Sigmoid colon (tissue), 7 donors: Measurements from ENCODE around the gene TRAF7. TPM values are rescaled to one million over a fixed set of nuclear protein-coding genes. Genes with fewer than 3 reads are reported as not detected.

ENCODE experiments used
- DNase-seq: peaks from one replicate; pipeline ENCODE4 v3.0.0-alpha.2; 2019
- H3K27ac ChIP-seq, 4 donors: fragments of 200-600 bp; sonication (generic); one replicate each; pipeline ENCODE4 v1.5.1; 2016 to 2019; ENCODE audit warnings: mild to moderate bottlenecking in 1 of 4
- H3K27me3 ChIP-seq, 3 donors: fragments of 200-600 bp; sonication (generic); one replicate each; pipeline ENCODE4 v1.5.1; 2019; ENCODE audit warnings: mild to moderate bottlenecking in 1 of 3
- H3K36me3 ChIP-seq, 4 donors: fragments of 200-600 bp; sonication (generic); one replicate each; pipeline ENCODE4 v1.5.1; 2016 to 2019
- H3K4me1 ChIP-seq, 4 donors: fragments of 200-600 bp; sonication (generic); one replicate each; pipeline ENCODE4 v1.5.1; 2017 to 2019
- H3K4me3 ChIP-seq, 4 donors: fragments of 200-600 bp; sonication (generic); one replicate each; pipeline ENCODE4 v1.5.1; 2017 to 2019; ENCODE audit warnings: mild to moderate bottlenecking in 2 of 4, moderate library complexity in 1 of 4
- H3K9me3 ChIP-seq, 4 donors: fragments of 200-600 bp in 3 of 4; sonication (generic) in 3 of 4; one replicate each; pipeline versions ENCODE4 v1.5.1 to v1.6.1; 2013 to 2019
- EP300 ChIP-seq, 4 donors: sonication (generic); formaldehyde crosslinking; IDR thresholded peaks; one replicate each; pipeline ENCODE4 v1.6.1; 2017; ENCODE audit warnings: antibody characterized with exemption in 4 of 4
- POLR2A ChIP-seq, 2 donors: fragments of 450-650 bp; IDR thresholded peaks; one replicate each; pipeline ENCODE4 v1.6.1; 2016; ENCODE audit warnings: antibody characterized with exemption in 2 of 2, mild to moderate bottlenecking in 2 of 2, moderate library complexity in 2 of 2
- POLR2AphosphoS5 ChIP-seq, 4 donors: sonication (generic); formaldehyde crosslinking; IDR thresholded peaks; one replicate each; pipeline ENCODE4 v1.6.1; 2017; ENCODE audit warnings: antibody characterized with exemption in 4 of 4
- WGBS, 2 donors: extraction: QIAGEN DNeasy Blood & Tissue Kit; methylation state at CpG; one replicate each; pipeline ENCODE4 v1.1.7; 2013; 5-methylcytosine and 5-hydroxymethylcytosine counted together
- intact Hi-C: fragments of 100-400 bp; cut with DNase I; formaldehyde crosslinking; loops from one replicate; pipeline ENCODE4 v1.15.1; 2023
- polyA plus RNA-seq, 3 donors: library from polyadenylated mRNA; stranded (reverse); fragments of 200-250 nt; gene quantifications; one replicate each; pipeline ENCODE4 v1.2.3, GENCODE V29; 2013
- total RNA-seq, 4 donors: library from RNA; depleted of rRNA; stranded (reverse); fragments of >200 nt; gene quantifications; one replicate each; pipeline ENCODE4 v1.1.0, GENCODE V29; 2016
- TF ChIP-seq, protein P1 (sequence below), 4 experiments: fragments of 450-650 bp in 3 of 4; fragments of 200-600 bp in 1 of 4; IDR thresholded peaks; one replicate each; pipeline ENCODE4 v1.5.1; 2016 to 2019; ENCODE audit warnings: antibody characterized with exemption in 4 of 4, mild to moderate bottlenecking in 3 of 4, moderate library complexity in 2 of 4
- donor health status: healthy with polysubstance abuse.
- donor health status: Bipolar disorder and iron deficiency.
- donor health status: healthy.

Gene TRAF7
- total and polyA plus RNA-seq, 7 donors = 30.3 to 65.1 (median 45.0) TPM

- Histone ChIP-seq H3K4me1 (peaks cover 0 to 5% (median 0%) of the 10 kb centered on the region in 4 donors), H3K36me3 (peaks cover 12 to 27% (median 18%) of the 10 kb centered on the region in 4 donors), H3K4me3 (no peak overlapping the region), H3K9me3 (no peaks in the 10 kb centered on the region), H3K27ac (no peak overlapping the region), H3K27me3 (peaks cover 0 to 8% (median 0%) of the 10 kb centered on the region in 3 donors)
- WGBS, 2 donors = 95 to 96% methylated on average over 43 of the region's 43 CpGs
- no peak for DNase-seq
- intact Hi-C loops = no loop called here
- TF ChIP-seq POLR2AphosphoS5 (IDR thresholded peaks at IDR 0.05) (no peak), EP300 (IDR thresholded peaks at IDR 0.05) (no peak), POLR2A (IDR thresholded peaks at IDR 0.05) (no peak)
- TF ChIP-seq, protein P1, sequence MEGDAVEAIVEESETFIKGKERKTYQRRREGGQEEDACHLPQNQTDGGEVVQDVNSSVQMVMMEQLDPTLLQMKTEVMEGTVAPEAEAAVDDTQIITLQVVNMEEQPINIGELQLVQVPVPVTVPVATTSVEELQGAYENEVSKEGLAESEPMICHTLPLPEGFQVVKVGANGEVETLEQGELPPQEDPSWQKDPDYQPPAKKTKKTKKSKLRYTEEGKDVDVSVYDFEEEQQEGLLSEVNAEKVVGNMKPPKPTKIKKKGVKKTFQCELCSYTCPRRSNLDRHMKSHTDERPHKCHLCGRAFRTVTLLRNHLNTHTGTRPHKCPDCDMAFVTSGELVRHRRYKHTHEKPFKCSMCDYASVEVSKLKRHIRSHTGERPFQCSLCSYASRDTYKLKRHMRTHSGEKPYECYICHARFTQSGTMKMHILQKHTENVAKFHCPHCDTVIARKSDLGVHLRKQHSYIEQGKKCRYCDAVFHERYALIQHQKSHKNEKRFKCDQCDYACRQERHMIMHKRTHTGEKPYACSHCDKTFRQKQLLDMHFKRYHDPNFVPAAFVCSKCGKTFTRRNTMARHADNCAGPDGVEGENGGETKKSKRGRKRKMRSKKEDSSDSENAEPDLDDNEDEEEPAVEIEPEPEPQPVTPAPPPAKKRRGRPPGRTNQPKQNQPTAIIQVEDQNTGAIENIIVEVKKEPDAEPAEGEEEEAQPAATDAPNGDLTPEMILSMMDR (IDR thresholded peaks at IDR 0.05) = no peak
These were observed 24.9 kb downstream of the TRAF7 start for GRCh38 chr16:2180461-2180860.

GRCh38 chr16:2180962-2181923, 25.7 kb downstream of the TRAF7 start:
- peaks cover 4 to 19% (median 10%) of the 10 kb centered on the region in 4 donors for H3K36me3 ChIP-seq
- TF ChIP-seq, protein P1 (IDR thresholded peaks at IDR 0.05) = no peak
- TF ChIP-seq POLR2AphosphoS5 (IDR thresholded peaks at IDR 0.05) (no peak), EP300 (IDR thresholded peaks at IDR 0.05) (no peak), POLR2A (IDR thresholded peaks at IDR 0.05) (no peak)
- DNase-seq = no peak
- no peak overlapping the region for H3K27ac ChIP-seq
- no peak overlapping the region for H3K4me3 ChIP-seq
- 62 to 82% methylated on average over 46 of the region's 46 CpGs for WGBS, 2 donors
- intact Hi-C loops = no loop called here
- H3K4me1 ChIP-seq = peaks cover 0 to 5% (median 0%) of the 10 kb centered on the region in 4 donors
- peaks cover 0 to 8% (median 0%) of the 10 kb centered on the region in 3 donors for H3K27me3 ChIP-seq
- H3K9me3 ChIP-seq = no peaks in the 10 kb centered on the region

DNA sequence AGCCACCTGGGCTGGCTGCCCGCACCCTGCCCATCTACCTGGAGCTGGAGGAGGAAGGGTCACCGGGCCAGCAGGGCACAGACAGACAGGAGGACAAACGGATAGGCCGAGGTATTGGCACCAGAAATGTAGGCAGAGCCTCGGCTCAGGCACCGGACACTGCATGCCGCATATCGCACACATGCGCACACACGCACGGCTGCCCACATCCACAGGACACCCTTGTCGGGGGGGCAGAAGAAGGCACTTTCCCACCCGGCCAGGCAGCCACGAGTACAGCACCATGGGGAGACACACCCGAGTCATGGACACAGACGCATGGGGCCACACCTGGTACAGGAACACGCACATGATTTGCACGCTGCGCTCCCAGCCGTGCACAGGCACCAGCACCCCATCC, 26.4 kb downstream of the TRAF7 start:
- intact Hi-C loops = no loop called here
- peaks cover 0 to 12% (median 4%) of the 10 kb centered on the region in 4 donors for H3K36me3 ChIP-seq
- DNase-seq = no peak
- peaks cover 0 to 8% (median 0%) of the 10 kb centered on the region in 3 donors for H3K27me3 ChIP-seq
- 87 to 92% methylated on average over 20 of the region's 20 CpGs for WGBS, 2 donors
- no peak overlapping the region for H3K27ac ChIP-seq
- H3K4me3 ChIP-seq = no peak overlapping the region
- peaks cover 0 to 5% (median 0%) of the 10 kb centered on the region in 4 donors for H3K4me1 ChIP-seq
- TF ChIP-seq POLR2A (IDR thresholded peaks at IDR 0.05) (no peak), POLR2AphosphoS5 (IDR thresholded peaks at IDR 0.05) (no peak), EP300 (IDR thresholded peaks at IDR 0.05) (no peak)
- TF ChIP-seq, protein P1 (IDR thresholded peaks at IDR 0.05) = no peak
- H3K9me3 ChIP-seq = no peaks in the 10 kb centered on the region

- intact Hi-C loops = no loop called here
- DNase-seq = no peak
- H3K4me3 ChIP-seq = no peak overlapping the region
- H3K36me3 ChIP-seq = no peaks in the 10 kb centered on the region
- H3K9me3 ChIP-seq = no peaks in the 10 kb centered on the region
- no peaks in the 10 kb centered on the region for H3K4me1 ChIP-seq
- no peak for TF ChIP-seq POLR2AphosphoS5 (IDR thresholded peaks at IDR 0.05)
- TF ChIP-seq, protein P1 (IDR thresholded peaks at IDR 0.05) = no peak
- no peak for TF ChIP-seq POLR2A (IDR thresholded peaks at IDR 0.05)
- no peak for TF ChIP-seq EP300 (IDR thresholded peaks at IDR 0.05)
- H3K27me3 ChIP-seq = peaks cover 0 to under 1% (median 0%) of the 10 kb centered on the region in 3 donors
- no peak overlapping the region for H3K27ac ChIP-seq
- 87 to 91% methylated on average over 30 of the region's 30 CpGs for WGBS, 2 donors
These were observed 28.1 kb downstream of the TRAF7 start for GRCh38 chr16:2183671-2184070.
